Natural killer cell treated with Interleukin-12 subunit alpha and Interleukin-12 subunit beta and Interleukin-15 and Interleukin-18, amount 100 ng/mL, for 72 hours (primary cell): ENCODE measurements around the gene FUT4. TPM values are rescaled to one million over a fixed set of nuclear protein-coding genes. Genes with fewer than 3 reads are reported as not detected.
A peak's percentile ranks its signal among the peaks of the same experiment; 100 is the strongest.
"Not testable (repeated sequence)": the region's sequence is repeated elsewhere in the genome, so short reads cannot be mapped to it uniquely, and the experiment has no call there.

Experiments used
- ATAC-seq, 2 donors: fragments of 150-1000 bp; cut with Tn5 transposase in 1 of 2; sonication (Bioruptor Pico), chemical (Tn5 transposase) in 1 of 2; 2 replicates each; pipeline ENCODE4 v1.10.0; 2021
- DNase-seq: peaks from one replicate; pipeline ENCODE4 v3.0.0; 2022; ENCODE audit warnings: low spot score
- H3K27ac Mint-ChIP-seq, 2 donors: 1 replicate in 1 of 2; 2 replicates in 1 of 2; pipeline ENCODE4 v1.8.0; 2022; ENCODE audit warnings: mixed read lengths in 2 of 2, mild to moderate bottlenecking in 1 of 2, moderate library complexity in 1 of 2
- H3K27me3 Mint-ChIP-seq, 2 donors: 1 replicate in 1 of 2; 2 replicates in 1 of 2; pipeline ENCODE4 v1.8.0; 2022; ENCODE audit warnings: mixed read lengths in 2 of 2
- H3K36me3 Mint-ChIP-seq: one replicate; pipeline ENCODE4 v1.8.0; 2022; ENCODE audit warnings: mixed read lengths
- H3K4me1 Mint-ChIP-seq, 2 donors: 1 replicate in 1 of 2; 2 replicates in 1 of 2; pipeline ENCODE4 v1.8.0; 2022; ENCODE audit warnings: low read depth in 2 of 2, mixed read lengths in 2 of 2, mild to moderate bottlenecking in 1 of 2
- H3K4me3 Mint-ChIP-seq: one replicate; pipeline ENCODE4 v1.8.0; 2022; ENCODE audit warnings: mixed read lengths
- H3K9me3 Mint-ChIP-seq: 2 replicates; pipeline ENCODE4 v1.8.0; 2022; ENCODE audit warnings: mixed read lengths
- total RNA-seq, 2 donors: library from RNA; stranded (reverse); gene quantifications; one replicate each; pipeline ENCODE4 v1.2.3, GENCODE V29; 2022

FUT4 gene
- total RNA-seq, 2 donors from 2014 or later = 6.5 to 6.7 TPM

DNA sequence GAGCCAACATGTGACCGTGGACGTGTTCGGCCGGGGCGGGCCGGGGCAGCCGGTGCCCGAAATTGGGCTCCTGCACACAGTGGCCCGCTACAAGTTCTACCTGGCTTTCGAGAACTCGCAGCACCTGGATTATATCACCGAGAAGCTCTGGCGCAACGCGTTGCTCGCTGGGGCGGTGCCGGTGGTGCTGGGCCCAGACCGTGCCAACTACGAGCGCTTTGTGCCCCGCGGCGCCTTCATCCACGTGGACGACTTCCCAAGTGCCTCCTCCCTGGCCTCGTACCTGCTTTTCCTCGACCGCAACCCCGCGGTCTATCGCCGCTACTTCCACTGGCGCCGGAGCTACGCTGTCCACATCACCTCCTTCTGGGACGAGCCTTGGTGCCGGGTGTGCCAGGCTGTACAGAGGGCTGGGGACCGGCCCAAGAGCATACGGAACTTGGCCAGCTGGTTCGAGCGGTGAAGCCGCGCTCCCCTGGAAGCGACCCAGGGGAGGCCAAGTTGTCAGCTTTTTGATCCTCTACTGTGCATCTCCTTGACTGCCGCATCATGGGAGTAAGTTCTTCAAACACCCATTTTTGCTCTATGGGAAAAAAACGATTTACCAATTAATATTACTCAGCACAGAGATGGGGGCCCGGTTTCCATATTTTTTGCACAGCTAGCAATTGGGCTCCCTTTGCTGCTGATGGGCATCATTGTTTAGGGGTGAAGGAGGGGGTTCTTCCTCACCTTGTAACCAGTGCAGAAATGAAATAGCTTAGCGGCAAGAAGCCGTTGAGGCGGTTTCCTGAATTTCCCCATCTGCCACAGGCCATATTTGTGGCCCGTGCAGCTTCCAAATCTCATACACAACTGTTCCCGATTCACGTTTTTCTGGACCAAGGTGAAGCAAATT lies 1.8 kb downstream of the FUT4 start:
- DNase-seq (no peak), ATAC-seq (no peak)
- Mint-ChIP-seq H3K27me3 (peaks cover 0 to 7% of the 10 kb centered on the region in 2 donors), H3K9me3 (no peaks in the 10 kb centered on the region), H3K4me3 (peak overlapping the region; percentile 67), H3K27ac (peak overlapping the region; percentile 40 to 53), H3K4me1 (peaks cover 31 to 33% of the 10 kb centered on the region in 2 donors), H3K36me3 (no peaks in the 10 kb centered on the region)

- H3K4me3 Mint-ChIP-seq = peak overlapping the region; percentile 67
- DNase-seq (no peak), ATAC-seq (no peak)
- no peaks in the 10 kb centered on the region for H3K9me3 Mint-ChIP-seq
- H3K4me1 Mint-ChIP-seq = peaks cover 33 to 34% of the 10 kb centered on the region in 2 donors
- no peaks in the 10 kb centered on the region for H3K36me3 Mint-ChIP-seq
- peaks cover 0 to 7% of the 10 kb centered on the region in 2 donors for H3K27me3 Mint-ChIP-seq
- peak overlapping the region; percentile 40 to 53 for H3K27ac Mint-ChIP-seq
These were observed 2.4 kb downstream of the FUT4 start for GRCh38 chr11:94546162-94546470.

- Mint-ChIP-seq H3K27me3 (peaks cover 0 to 1% of the 10 kb centered on the region in 2 donors), H3K4me3 (peak overlapping the region; percentile 50), H3K36me3 (no peaks in the 10 kb centered on the region), H3K4me1 (peaks cover 33 to 34% of the 10 kb centered on the region in 2 donors), H3K27ac (no peak overlapping the region), H3K9me3 (no peaks in the 10 kb centered on the region)
- DNase-seq (no peak), ATAC-seq (no peak)
These were observed 3.2 kb downstream of the FUT4 start for GRCh38 chr11:94546886-94547285.

DNA sequence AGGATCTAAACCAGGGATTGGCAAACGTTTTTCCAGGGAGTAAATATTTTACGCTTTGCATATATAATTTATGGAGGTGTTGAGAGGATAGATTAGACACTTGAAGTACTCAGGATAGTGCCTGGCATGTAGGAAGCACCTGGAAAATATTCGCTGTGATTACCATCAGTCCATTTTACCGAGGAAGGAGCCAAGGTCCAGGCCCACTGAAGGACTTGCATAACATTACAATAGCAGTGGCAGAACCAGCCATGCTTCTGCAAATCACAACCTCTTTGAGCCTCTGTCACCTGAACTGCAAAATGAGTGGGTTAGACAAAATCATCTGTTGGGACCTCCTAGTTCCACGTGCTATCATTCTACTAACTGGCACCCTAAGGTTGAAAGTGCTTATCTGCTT lies 5.4 kb downstream of the FUT4 start:
- H3K27me3 Mint-ChIP-seq = no peaks in the 10 kb centered on the region
- H3K4me1 Mint-ChIP-seq = peaks cover 26 to 29% of the 10 kb centered on the region in 2 donors
- ATAC-seq (no peak), DNase-seq (no peak)
- no peaks in the 10 kb centered on the region for H3K36me3 Mint-ChIP-seq
- no peaks in the 10 kb centered on the region for H3K9me3 Mint-ChIP-seq
- H3K27ac Mint-ChIP-seq = no peak overlapping the region
- no peak overlapping the region for H3K4me3 Mint-ChIP-seq

DNA sequence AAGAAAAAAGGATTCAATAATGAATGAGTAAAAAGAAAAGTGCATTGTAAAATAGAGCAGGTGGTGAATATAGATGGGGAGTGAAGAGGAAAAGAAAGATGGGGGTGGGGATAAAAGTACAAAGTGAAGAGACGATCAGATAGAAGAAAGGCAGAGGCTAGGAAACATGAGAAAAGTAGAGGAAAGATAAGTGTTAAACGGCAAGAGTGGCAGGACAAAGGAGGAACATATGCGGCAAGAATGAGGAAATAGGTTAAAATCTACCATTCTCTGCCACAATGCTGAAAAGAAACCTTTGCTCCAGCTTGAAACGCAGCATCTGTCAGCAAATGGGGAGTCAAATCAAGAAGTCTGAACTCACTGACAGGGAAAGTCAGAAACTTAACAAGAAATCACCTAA lies 6.8 kb downstream of the FUT4 start:
- H3K9me3 Mint-ChIP-seq = no peaks in the 10 kb centered on the region
- no peak for ATAC-seq
- H3K4me1 Mint-ChIP-seq = peaks cover 24 to 27% of the 10 kb centered on the region in 2 donors
- no peak overlapping the region for H3K27ac Mint-ChIP-seq
- H3K27me3 Mint-ChIP-seq = no peaks in the 10 kb centered on the region
- no peak overlapping the region for H3K4me3 Mint-ChIP-seq
- no peak for DNase-seq
- no peaks in the 10 kb centered on the region for H3K36me3 Mint-ChIP-seq

- no peak overlapping the region for H3K27ac Mint-ChIP-seq
- H3K36me3 Mint-ChIP-seq = no peaks in the 10 kb centered on the region
- ATAC-seq (no peak), DNase-seq (no peak)
- H3K27me3 Mint-ChIP-seq = no peaks in the 10 kb centered on the region
- H3K4me3 Mint-ChIP-seq = no peak overlapping the region
- H3K9me3 Mint-ChIP-seq = no peaks in the 10 kb centered on the region
- peaks cover 9 to 11% of the 10 kb centered on the region in 2 donors for H3K4me1 Mint-ChIP-seq
These were observed 10.2 kb downstream of the FUT4 start for GRCh38 chr11:94553938-94554337.

- DNase-seq, H3K36me3 Mint-ChIP-seq, H3K27ac Mint-ChIP-seq, H3K4me1 Mint-ChIP-seq, H3K27me3 Mint-ChIP-seq, H3K9me3 Mint-ChIP-seq, ATAC-seq, H3K4me3 Mint-ChIP-seq: not testable (repeated sequence)
These were observed 12.1 kb downstream of the FUT4 start for GRCh38 chr11:94555752-94556329.

DNA sequence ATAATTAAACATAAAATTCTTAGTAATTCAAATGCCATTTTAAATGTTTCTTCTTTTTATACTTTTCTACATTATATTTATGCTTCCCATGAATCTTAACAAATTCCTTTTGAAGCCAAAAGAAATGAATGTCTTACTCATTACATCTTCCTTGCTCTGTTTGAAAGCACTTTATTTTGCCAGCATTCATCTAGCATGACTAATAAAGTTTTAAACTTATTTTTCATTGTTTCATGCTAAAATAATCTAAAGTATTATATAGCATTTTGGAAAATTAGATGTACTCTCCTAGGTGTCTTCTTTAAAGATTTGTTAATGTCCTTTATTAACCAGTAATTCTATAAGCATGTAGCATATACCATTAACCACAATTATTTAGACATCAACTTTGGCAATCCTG lies 13.7 kb downstream of the FUT4 start:
- H3K4me3 Mint-ChIP-seq = no peak overlapping the region
- peaks cover 0 to 4% of the 10 kb centered on the region in 2 donors for H3K4me1 Mint-ChIP-seq
- no peak overlapping the region for H3K27ac Mint-ChIP-seq
- H3K36me3 Mint-ChIP-seq = no peaks in the 10 kb centered on the region
- ATAC-seq (no peak), DNase-seq (no peak)
- no peaks in the 10 kb centered on the region for H3K27me3 Mint-ChIP-seq
- H3K9me3 Mint-ChIP-seq = no peaks in the 10 kb centered on the region

DNA sequence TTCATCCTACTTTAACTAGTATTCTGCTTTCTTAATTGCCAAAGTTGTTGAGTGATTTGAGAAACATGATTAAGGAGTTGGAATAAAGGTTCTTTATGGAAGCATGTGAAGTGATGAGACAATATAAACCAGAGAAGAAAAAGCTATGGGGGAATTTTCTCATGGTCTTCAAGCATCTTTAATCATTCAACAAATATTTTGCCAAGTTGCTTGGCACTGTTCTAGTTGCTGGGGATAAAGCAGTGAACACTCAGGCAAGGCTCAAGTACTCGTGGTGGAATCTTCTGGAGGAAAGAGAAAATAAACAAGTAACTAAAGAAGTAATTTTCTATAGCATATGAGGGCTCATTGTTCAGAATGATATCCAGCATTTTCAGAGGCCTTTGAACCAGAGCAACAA lies 14.3 kb downstream of the FUT4 start:
- H3K36me3 Mint-ChIP-seq = no peaks in the 10 kb centered on the region
- DNase-seq = no peak
- H3K4me1 Mint-ChIP-seq = peaks cover 0 to 4% of the 10 kb centered on the region in 2 donors
- no peaks in the 10 kb centered on the region for H3K27me3 Mint-ChIP-seq
- H3K9me3 Mint-ChIP-seq = no peaks in the 10 kb centered on the region
- no peak overlapping the region for H3K27ac Mint-ChIP-seq
- no peak overlapping the region for H3K4me3 Mint-ChIP-seq
- no peak for ATAC-seq

GRCh38 chr11:94558468-94558867 lies 14.7 kb downstream of the FUT4 start:
- ATAC-seq (no peak), DNase-seq (no peak)
- Mint-ChIP-seq H3K27ac (no peak overlapping the region), H3K9me3 (no peaks in the 10 kb centered on the region), H3K4me3 (no peak overlapping the region), H3K36me3 (no peaks in the 10 kb centered on the region), H3K4me1 (peaks cover 0 to 4% of the 10 kb centered on the region in 2 donors), H3K27me3 (no peaks in the 10 kb centered on the region)

DNA sequence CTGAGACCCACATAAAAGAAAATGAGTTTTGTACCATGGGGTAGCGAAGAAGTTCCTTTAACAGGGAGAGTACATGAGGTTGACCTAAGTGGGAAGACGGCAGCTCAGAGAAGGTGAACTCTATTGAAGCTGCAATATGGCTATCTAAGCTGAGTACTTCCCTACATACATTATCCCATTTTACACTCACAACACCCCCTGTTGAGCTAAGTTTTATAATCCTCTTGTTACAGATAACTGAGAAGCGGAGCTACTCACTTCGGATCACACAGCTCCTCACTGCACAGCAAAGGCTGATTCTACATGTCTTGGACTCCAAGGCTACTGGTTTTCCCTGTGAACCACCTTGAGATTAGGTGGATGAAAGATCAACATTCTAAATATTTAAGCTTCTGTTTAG lies 15.2 kb downstream of the FUT4 start:
- no peaks in the 10 kb centered on the region for H3K36me3 Mint-ChIP-seq
- H3K27ac Mint-ChIP-seq = no peak overlapping the region
- peaks cover 0 to 4% of the 10 kb centered on the region in 2 donors for H3K4me1 Mint-ChIP-seq
- ATAC-seq (no peak), DNase-seq (no peak)
- H3K4me3 Mint-ChIP-seq = no peak overlapping the region
- no peaks in the 10 kb centered on the region for H3K9me3 Mint-ChIP-seq
- H3K27me3 Mint-ChIP-seq = no peaks in the 10 kb centered on the region

GRCh38 chr11:94559361-94559760 lies 15.6 kb downstream of the FUT4 start:
- H3K36me3 Mint-ChIP-seq = no peaks in the 10 kb centered on the region
- H3K4me1 Mint-ChIP-seq = peaks cover 0 to 4% of the 10 kb centered on the region in 2 donors
- ATAC-seq = no peak
- H3K9me3 Mint-ChIP-seq = no peaks in the 10 kb centered on the region
- no peak overlapping the region for H3K27ac Mint-ChIP-seq
- H3K27me3 Mint-ChIP-seq = no peaks in the 10 kb centered on the region
- DNase-seq = no peak
- no peak overlapping the region for H3K4me3 Mint-ChIP-seq

DNA sequence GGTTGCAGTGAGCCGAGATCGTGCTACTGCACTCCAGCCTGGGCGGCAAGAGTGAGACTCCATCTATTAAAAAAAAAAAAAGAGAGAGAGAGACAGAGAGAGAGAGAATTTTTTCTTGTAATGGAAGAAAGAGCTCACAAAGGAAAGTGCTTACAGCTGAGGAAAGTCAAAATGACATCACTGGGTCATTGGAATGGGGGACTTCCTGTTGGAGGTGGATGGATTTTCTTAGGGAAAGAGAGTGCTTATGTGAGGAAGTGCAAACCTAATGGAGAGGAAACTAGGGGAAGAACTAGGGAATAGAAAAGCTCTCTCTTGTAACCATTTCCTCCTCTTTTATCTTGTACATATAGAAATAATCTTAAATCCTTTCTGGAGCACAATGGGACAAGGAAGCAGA lies 17.1 kb downstream of the FUT4 start:
- no peak overlapping the region for H3K27ac Mint-ChIP-seq
- H3K27me3 Mint-ChIP-seq = no peaks in the 10 kb centered on the region
- H3K36me3 Mint-ChIP-seq = no peaks in the 10 kb centered on the region
- ATAC-seq = no peak
- DNase-seq = no peak
- H3K9me3 Mint-ChIP-seq = no peaks in the 10 kb centered on the region
- no peak overlapping the region for H3K4me3 Mint-ChIP-seq
- peaks cover 0 to 4% of the 10 kb centered on the region in 2 donors for H3K4me1 Mint-ChIP-seq

GRCh38 chr11:94563176-94563847 lies 19.6 kb downstream of the FUT4 start:
- DNase-seq = no peak
- no peak for ATAC-seq
- no peak overlapping the region for H3K4me3 Mint-ChIP-seq

More at GRCh38 chr11:94563176-94563847, 19.6 kb downstream of the FUT4 start:
- H3K4me1 Mint-ChIP-seq = no peaks in the 10 kb centered on the region
- H3K27me3 Mint-ChIP-seq = no peaks in the 10 kb centered on the region
- H3K36me3 Mint-ChIP-seq = no peaks in the 10 kb centered on the region
- no peaks in the 10 kb centered on the region for H3K9me3 Mint-ChIP-seq
- H3K27ac Mint-ChIP-seq = no peak overlapping the region
